H9 (cell line): ENCODE measurements around the gene KRTAP10-5. TPM values are rescaled to one million over a fixed set of nuclear protein-coding genes. Genes with fewer than 3 reads are reported as not detected.

Experiments used
- DNase-seq: peaks from one replicate; pipeline ENCODE4 v3.0.0-alpha.2; 2017
- H2AFZ ChIP-seq: one replicate; pipeline ENCODE4 v1.6.1; 2013; ENCODE audit warnings: mild to moderate bottlenecking, low read length, control low read depth, moderate library complexity
- H2AK5ac ChIP-seq: 2 replicates; pipeline ENCODE4 v1.6.1; 2013; ENCODE audit warnings: low read length, control low read depth, mixed read lengths; ENCODE audit not compliant: insufficient read length
- H2BK120ac ChIP-seq: one replicate; pipeline ENCODE4 v1.6.1; 2013; ENCODE audit warnings: low read depth, mild to moderate bottlenecking, low read length, control low read depth, inconsistent platforms; ENCODE audit not compliant: poor library complexity, severe bottlenecking
- H2BK12ac ChIP-seq: 2 replicates; pipeline ENCODE4 v1.6.1; 2013; ENCODE audit warnings: low read length, control low read depth, mixed read lengths, low read depth; ENCODE audit not compliant: insufficient read length
- H2BK15ac ChIP-seq: 2 replicates; pipeline ENCODE4 v1.6.1; 2013; ENCODE audit warnings: low read depth, low read length, control low read depth
- H2BK20ac ChIP-seq: one replicate; pipeline ENCODE4 v1.6.1; 2013; ENCODE audit warnings: low read depth, mild to moderate bottlenecking, low read length, control low read depth, inconsistent platforms; ENCODE audit not compliant: poor library complexity, severe bottlenecking
- H2BK5ac ChIP-seq: 2 replicates; pipeline ENCODE4 v1.6.1; 2013; ENCODE audit warnings: low read length, control low read depth, mixed read lengths; ENCODE audit not compliant: insufficient read length
- H3K14ac ChIP-seq: 2 replicates; pipeline ENCODE4 v1.6.1; 2013; ENCODE audit warnings: low read length, control low read depth; ENCODE audit not compliant: insufficient read depth
- H3K18ac ChIP-seq: 2 replicates; pipeline ENCODE4 v1.6.1; 2013; ENCODE audit warnings: low read depth, mild to moderate bottlenecking, mixed read lengths, low read length, control low read depth; ENCODE audit not compliant: insufficient read length
- H3K23ac ChIP-seq: 2 replicates; pipeline ENCODE4 v1.6.1; 2013; ENCODE audit warnings: low read length, control low read depth, mixed read lengths, low read depth; ENCODE audit not compliant: insufficient read length
- H3K23me2 ChIP-seq: 2 replicates; pipeline ENCODE4 v1.6.1; 2013; ENCODE audit warnings: low read depth, mild to moderate bottlenecking, mixed read lengths, low read length, control low read depth; ENCODE audit not compliant: insufficient read length, poor library complexity, severe bottlenecking
- H3K27ac ChIP-seq: 2 replicates; pipeline ENCODE4 v1.5.1; 2013; ENCODE audit warnings: low read length, control low read depth, mixed read lengths, low read depth; ENCODE audit not compliant: insufficient read length
- H3K27me3 ChIP-seq: 2 replicates; pipeline ENCODE4 v1.6.1; 2013; ENCODE audit warnings: low read length, control low read depth, inconsistent platforms; ENCODE audit not compliant: insufficient read depth
- H3K4ac ChIP-seq: 2 replicates; pipeline ENCODE4 v1.6.1; 2013; ENCODE audit warnings: low read depth, mild to moderate bottlenecking, control low read depth, inconsistent platforms, low read length, moderate library complexity
- H3K4me1 ChIP-seq: 2 replicates; pipeline ENCODE4 v1.6.1; 2013; ENCODE audit warnings: low read length, control low read depth, inconsistent platforms; ENCODE audit not compliant: insufficient read depth
- H3K4me2 ChIP-seq: 2 replicates; pipeline ENCODE4 v1.6.1; 2013; ENCODE audit warnings: low read length, control low read depth, mixed read lengths; ENCODE audit not compliant: insufficient read length, insufficient read depth
- H3K56ac ChIP-seq: 2 replicates; pipeline ENCODE4 v1.6.1; 2013; ENCODE audit warnings: low read depth, mild to moderate bottlenecking, mixed read lengths, low read length, control low read depth; ENCODE audit not compliant: insufficient read length
- H3K79me1 ChIP-seq: 2 replicates; pipeline ENCODE4 v1.6.1; 2013; ENCODE audit warnings: low read depth, mild to moderate bottlenecking, moderate library complexity, low read length, control low read depth, inconsistent platforms; ENCODE audit not compliant: insufficient read depth, poor library complexity, severe bottlenecking
- H3K79me2 ChIP-seq: 2 replicates; pipeline ENCODE4 v1.6.1; 2013; ENCODE audit warnings: low read length, control low read depth, inconsistent platforms; ENCODE audit not compliant: insufficient read depth
- H3K9ac ChIP-seq: 2 replicates; pipeline ENCODE4 v1.6.1; 2013; ENCODE audit warnings: low read length, control low read depth, mixed read lengths; ENCODE audit not compliant: insufficient read length; ENCODE audit errors: extremely low read depth
- H3K9me3 ChIP-seq: one replicate; pipeline ENCODE4 v1.6.1; 2013; ENCODE audit warnings: low read depth, low read length, inconsistent platforms; ENCODE audit not compliant: control insufficient read depth
- H3T11ph ChIP-seq: one replicate; pipeline ENCODE4 v1.6.1; 2013; ENCODE audit warnings: mild to moderate bottlenecking, low read length, control low read depth, inconsistent platforms
- H4K20me1 ChIP-seq: one replicate; pipeline ENCODE4 v1.6.1; 2013; ENCODE audit not compliant: control insufficient read depth, insufficient read length, insufficient read depth
- H4K5ac ChIP-seq: 2 replicates; pipeline ENCODE4 v1.6.1; 2013; ENCODE audit warnings: low read depth, mild to moderate bottlenecking, mixed read lengths, low read length, control low read depth; ENCODE audit not compliant: insufficient read length
- H4K8ac ChIP-seq: replicated peaks from 2 replicates; pipeline ENCODE4 v1.6.1; 2013; ENCODE audit warnings: low read length, control low read depth, mixed read lengths, low read depth; ENCODE audit not compliant: insufficient read length
- H4K91ac ChIP-seq: 2 replicates; pipeline ENCODE4 v1.6.1; 2013; ENCODE audit warnings: low read depth, mild to moderate bottlenecking, moderate library complexity, mixed read lengths, low read length, control low read depth; ENCODE audit not compliant: insufficient read length
- H3K27ac Mint-ChIP-seq, 3 experiments: 2 replicates in 2 of 3; 3 replicates in 1 of 3; pipeline ENCODE4 v1.8.0; 2020 to 2021; ENCODE audit warnings: mixed read lengths in 3 of 3, mild to moderate bottlenecking in 1 of 3, moderate library complexity in 1 of 3
- H3K27me3 Mint-ChIP-seq: 2 replicates; pipeline ENCODE4 v1.8.0; 2021; ENCODE audit warnings: low read depth, mild to moderate bottlenecking, moderate library complexity, mixed read lengths
- H3K36me3 Mint-ChIP-seq, 3 experiments: 2 replicates in 2 of 3; 3 replicates in 1 of 3; pipeline ENCODE4 v1.8.0; 2020 to 2021; ENCODE audit warnings: low read depth in 3 of 3, mixed read lengths in 3 of 3; ENCODE audit not compliant: insufficient read depth in 1 of 3
- H3K4me1 Mint-ChIP-seq, 2 experiments: 2 replicates each; pipeline ENCODE4 v1.8.0; 2020; ENCODE audit warnings: mixed read lengths in 2 of 2
- H3K4me3 Mint-ChIP-seq, 2 experiments: 2 replicates in 1 of 2; 3 replicates in 1 of 2; pipeline ENCODE4 v1.8.0; 2020 to 2021; ENCODE audit warnings: mild to moderate bottlenecking in 2 of 2, mixed read lengths in 2 of 2, moderate library complexity in 1 of 2
- H3K9me3 Mint-ChIP-seq, 2 experiments: 2 replicates in 1 of 2; 3 replicates in 1 of 2; pipeline ENCODE4 v1.8.0; 2020; ENCODE audit warnings: mild to moderate bottlenecking in 2 of 2, mixed read lengths in 2 of 2, moderate library complexity in 1 of 2
- WGBS: extraction: QIAGEN DNeasy Blood & Tissue Kit; methylation state at CpG from one replicate; pipeline ENCODE4 v1.1.7; 2013; ENCODE audit warnings: missing lambda C conversion rate, low lambda C conversion rate, mixed read lengths; ENCODE audit not compliant: insufficient read length; ENCODE audit errors: extremely low coverage; 5-methylcytosine and 5-hydroxymethylcytosine counted together
- total RNA-seq: library from RNA; stranded (reverse); gene quantifications from 2 replicates; pipeline ENCODE4 v1.2.1, GENCODE V29; 2021
- TF ChIP-seq, protein P1 (sequence below): fragments of 200-600 bp; sonication (generic); conservative IDR thresholded peaks from 3 replicates; pipeline ENCODE4 v1.8.0; 2021; ENCODE audit warnings: antibody characterized with exemption, mild to moderate bottlenecking

Gene KRTAP10-5
- total RNA-seq, 1 experiment from 2014 or later: not detected

DNA sequence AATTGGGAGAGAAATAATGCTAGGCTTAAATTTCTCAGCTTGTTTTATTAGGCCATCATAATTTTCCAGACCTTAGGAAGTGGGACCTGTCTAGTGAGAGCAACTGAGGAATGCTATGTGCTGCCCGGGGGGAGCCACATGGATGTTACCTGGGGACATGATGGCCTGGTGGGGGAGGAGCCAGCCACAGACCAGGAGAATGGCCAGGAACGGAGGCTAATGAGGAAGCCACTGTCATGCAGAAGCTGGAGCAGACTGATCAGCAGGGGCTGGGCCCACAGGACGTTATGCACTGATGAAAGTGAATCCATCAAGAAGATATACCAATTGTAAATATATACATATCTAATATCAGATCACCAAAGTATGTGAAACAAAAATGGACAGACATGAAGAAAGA is 35.8 kb downstream of the KRTAP10-5 start:
- no peak overlapping the region for H4K91ac ChIP-seq
- H3K9ac ChIP-seq: no peak overlapping the region
- Mint-ChIP-seq H3K27ac (no peak overlapping the region), H3K4me3 (no peak overlapping the region), H3K27me3 (no peaks in the 10 kb centered on the region; the same call in none of the 2 replicates), H3K36me3 (peaks cover 0 to 19% (median 9%) of the 10 kb centered on the region in 3 experiments; a peak in 3 of 7 replicates), H3K9me3 (peaks cover 10 to 20% of the 10 kb centered on the region in 2 experiments; a peak in 4 of 5 replicates), H3K4me1 (peaks cover 20 to 23% of the 10 kb centered on the region in 2 experiments)
- no peak overlapping the region for H2BK12ac ChIP-seq
- no peak overlapping the region for H2BK15ac ChIP-seq
- H4K20me1 ChIP-seq: no peaks in the 10 kb centered on the region
- H4K8ac ChIP-seq: no peak overlapping the region
- H2AFZ ChIP-seq: no peak overlapping the region
- H3K4ac ChIP-seq: no peak overlapping the region
- H2AK5ac ChIP-seq: no peak overlapping the region
- no peak overlapping the region for H3K18ac ChIP-seq
- H2BK120ac ChIP-seq: no peak overlapping the region
- H3T11ph ChIP-seq: no peak overlapping the region
- no peak overlapping the region for H3K14ac ChIP-seq
- H3K79me1 ChIP-seq: no peaks in the 10 kb centered on the region
- no peak overlapping the region for H2BK5ac ChIP-seq
- WGBS: no CpG with 5 or more reads among the region's 3 CpGs
- no peaks in the 10 kb centered on the region for H3K23me2 ChIP-seq
- H2BK20ac ChIP-seq: no peak overlapping the region
- H3K56ac ChIP-seq: no peak overlapping the region
- H3K9me3 ChIP-seq: no peaks in the 10 kb centered on the region
- DNase-seq: no peak
- H3K4me2 ChIP-seq: no peak overlapping the region
- H3K79me2 ChIP-seq: no peaks in the 10 kb centered on the region
- TF ChIP-seq, protein P1, sequence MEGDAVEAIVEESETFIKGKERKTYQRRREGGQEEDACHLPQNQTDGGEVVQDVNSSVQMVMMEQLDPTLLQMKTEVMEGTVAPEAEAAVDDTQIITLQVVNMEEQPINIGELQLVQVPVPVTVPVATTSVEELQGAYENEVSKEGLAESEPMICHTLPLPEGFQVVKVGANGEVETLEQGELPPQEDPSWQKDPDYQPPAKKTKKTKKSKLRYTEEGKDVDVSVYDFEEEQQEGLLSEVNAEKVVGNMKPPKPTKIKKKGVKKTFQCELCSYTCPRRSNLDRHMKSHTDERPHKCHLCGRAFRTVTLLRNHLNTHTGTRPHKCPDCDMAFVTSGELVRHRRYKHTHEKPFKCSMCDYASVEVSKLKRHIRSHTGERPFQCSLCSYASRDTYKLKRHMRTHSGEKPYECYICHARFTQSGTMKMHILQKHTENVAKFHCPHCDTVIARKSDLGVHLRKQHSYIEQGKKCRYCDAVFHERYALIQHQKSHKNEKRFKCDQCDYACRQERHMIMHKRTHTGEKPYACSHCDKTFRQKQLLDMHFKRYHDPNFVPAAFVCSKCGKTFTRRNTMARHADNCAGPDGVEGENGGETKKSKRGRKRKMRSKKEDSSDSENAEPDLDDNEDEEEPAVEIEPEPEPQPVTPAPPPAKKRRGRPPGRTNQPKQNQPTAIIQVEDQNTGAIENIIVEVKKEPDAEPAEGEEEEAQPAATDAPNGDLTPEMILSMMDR: no peak
- no peak overlapping the region for H4K5ac ChIP-seq
- H3K23ac ChIP-seq: no peak overlapping the region
- peaks cover 6% of the 10 kb centered on the region; the same call in 1 of the 2 replicates for H3K4me1 ChIP-seq
- no peak overlapping the region for H3K27ac ChIP-seq
- H3K27me3 ChIP-seq: no peaks in the 10 kb centered on the region
